GOT3 (cell line): ENCODE results near the gene CUL4A.
"Not testable (repeated sequence)": the region's sequence is repeated elsewhere in the genome, so short reads cannot be mapped to it uniquely, and the experiment has no call there.

Experiments used
- DNase-seq: peaks from one replicate; lab custom pipeline; 2025; ENCODE audit warnings: mixed read lengths; lab: John Stamatoyannopoulos, UW

CUL4A gene

GRCh38 chr13:113209336-113209758 is at the start of gene CUL4A:
TSS of gene CUL4A (plus strand) at chr13:113209613. CDS start at chr13:113209628, 15 bp downstream.
- DNase-seq: no peak

DNA sequence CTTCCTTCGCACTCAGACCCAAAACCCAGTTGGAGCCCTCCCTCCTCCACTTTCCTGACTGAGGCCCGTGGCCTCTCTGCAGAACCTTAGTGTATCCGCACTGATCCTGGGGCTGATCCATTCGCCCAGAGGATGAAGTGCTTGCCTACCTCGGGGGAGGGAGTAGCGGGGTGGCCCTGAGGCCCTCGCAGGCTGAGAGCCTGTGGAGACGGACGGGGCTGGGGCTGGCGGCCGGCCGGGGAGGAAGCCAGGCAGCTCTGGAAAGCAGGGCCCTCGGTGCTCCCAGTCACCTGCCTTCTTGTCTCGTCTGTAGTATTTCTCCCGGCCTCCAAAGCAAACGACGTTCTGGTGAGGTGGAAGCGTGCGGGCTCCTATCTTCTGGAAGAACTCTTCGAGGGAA is 49.7 kb upstream of the CUL4A start:
- no peak for DNase-seq

DNA sequence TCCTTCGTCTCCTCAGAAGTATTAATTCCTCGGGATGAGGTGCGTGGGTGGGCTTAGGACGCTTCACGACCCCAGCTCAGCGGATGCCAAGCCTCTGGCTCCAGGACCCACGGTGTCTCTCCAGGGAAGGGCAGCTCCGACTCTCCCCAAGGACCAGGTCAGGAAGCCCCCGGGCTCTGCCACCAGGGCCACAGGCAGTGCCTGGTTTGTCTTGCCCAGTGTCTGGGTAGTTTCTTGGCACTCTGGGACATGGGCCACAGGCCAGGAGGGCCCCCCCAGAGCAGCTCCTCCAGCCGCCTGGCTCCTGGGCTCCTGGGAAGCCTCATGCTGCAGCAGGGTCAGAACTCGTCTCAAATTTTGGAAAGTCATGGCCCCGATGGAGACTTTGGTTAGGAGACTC is 48.4 kb upstream of the CUL4A start:
- DNase-seq: no peak

DNA sequence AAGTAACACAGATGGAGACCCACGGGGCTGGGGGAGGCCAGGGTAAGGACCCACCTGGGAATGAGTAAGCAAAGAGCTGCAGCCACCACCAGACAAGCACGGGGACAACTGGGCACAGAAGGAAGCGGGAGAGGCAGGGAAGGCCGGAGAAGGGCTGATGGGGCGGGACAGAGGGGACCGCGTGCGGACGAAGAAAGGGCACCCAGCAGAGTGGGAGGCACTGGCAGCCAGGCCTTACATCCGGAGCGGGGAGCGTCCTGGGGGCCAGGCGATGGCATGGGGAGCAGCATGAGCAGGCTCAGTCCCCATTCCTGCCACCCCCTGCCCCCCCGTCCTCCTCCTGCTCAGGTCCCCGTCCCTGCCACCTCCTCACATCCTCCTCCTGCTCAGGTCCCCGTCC is 48.0 kb upstream of the CUL4A start:
- no peak for DNase-seq

- not testable (repeated sequence) for DNase-seq
Measured at GRCh38 chr13:113161975-113162374, 47.4 kb upstream of the CUL4A start.

DNA sequence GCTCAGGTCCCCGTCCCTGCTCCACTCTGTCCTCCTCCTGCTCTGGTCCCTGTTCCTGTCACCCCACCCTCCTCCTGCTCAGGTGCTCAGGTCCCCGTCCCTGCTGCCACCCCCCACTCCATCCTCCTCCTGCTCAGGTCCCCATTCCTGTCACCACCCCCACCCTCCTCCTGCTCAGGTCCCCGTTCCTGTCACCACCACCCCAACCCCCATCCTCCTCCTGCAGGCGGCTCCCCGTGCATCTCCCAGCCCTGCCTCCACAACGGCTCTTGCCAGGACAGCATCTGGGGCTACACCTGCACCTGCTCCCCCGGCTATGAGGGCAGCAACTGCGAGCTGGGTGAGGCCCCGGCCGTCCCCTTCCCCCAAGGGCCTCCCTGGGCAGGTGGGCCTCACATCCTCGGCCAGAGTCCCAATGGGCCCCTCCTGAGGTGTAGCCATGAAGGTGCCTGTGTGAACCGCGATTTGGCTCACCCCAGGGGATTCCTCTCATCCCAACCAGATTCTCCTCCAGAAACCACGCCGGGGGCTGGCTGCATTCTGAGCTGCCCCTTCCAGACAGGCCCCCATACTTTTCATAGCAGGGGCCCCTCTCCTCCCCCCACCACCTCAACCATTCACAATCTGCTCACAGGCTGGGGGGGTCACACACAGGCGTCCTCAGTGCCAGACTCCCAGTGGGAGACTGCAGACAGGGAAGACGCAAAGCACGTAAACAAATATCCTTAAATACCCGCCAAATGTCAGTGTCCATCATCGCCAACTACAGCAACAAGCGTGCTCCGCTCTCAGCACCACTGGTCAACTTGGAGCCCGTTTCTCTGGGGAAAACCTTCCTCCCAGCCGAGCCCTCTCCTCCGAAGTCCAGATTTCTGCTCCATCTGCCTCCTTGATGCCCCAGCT is 46.4 kb upstream of the CUL4A start:
- DNase-seq: no peak

- no peak for DNase-seq
Measured at GRCh38 chr13:113164492-113164891, 44.9 kb upstream of the CUL4A start.

DNA sequence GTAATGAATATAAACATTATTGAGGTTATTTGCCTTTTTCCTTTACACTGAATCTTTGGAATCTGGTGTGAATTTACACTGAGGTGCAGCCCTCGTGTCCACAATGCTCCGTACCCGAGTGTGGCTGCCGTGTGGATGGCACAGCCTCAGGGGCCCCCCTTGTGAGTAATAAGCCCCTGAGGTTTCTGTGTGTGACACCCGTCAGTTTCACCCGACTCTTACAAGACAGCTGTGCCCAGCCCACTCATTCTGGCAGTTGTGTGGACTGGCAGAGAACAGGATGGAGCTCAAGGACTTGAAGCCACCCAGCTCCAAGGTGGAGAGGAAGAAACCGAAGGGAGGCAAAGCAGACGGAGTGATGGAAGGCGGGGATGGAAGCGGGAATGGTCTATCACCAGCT is 43.1 kb upstream of the CUL4A start:
- DNase-seq: no peak

DNA sequence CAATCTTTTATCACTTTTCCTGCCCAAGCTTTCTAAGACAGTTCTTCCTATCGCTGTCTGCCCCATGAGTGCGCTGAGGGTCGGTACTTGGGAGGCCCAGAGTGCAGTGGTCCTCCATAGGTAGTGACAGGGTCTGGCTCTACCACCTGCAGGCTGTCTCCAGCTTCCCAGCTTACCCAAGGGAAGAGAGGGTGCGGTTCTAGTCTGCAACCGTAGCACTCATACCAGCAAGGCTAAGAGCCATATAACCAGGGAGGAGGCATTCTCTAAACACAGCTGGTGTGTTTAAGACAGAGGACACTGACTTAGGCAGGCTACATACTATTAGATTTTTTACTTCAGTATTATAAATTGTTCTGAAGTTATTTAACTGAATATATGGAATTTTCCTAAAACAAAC is 42.7 kb upstream of the CUL4A start:
- DNase-seq: no peak

DNA sequence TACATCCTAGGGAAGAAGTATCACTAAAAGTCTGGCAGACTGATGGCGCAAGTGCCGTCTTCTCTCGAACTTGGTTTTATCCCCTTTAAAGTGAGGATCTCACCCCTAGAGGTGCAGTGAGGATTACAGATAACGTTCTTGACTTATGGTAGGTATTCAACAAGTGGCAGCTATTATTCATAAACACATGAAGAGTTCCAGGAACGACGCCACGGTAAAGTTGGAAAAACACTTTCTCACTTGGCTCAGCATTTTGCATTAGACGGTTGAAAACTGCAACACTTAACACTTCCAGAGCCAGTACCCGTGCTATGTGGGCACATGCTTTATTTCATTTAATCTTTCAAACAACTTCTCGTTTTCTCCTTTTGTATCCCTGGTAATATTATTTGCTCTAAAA is 42.3 kb upstream of the CUL4A start:
- DNase-seq: no peak

- no peak for DNase-seq
Measured at GRCh38 chr13:113167575-113167974, 41.8 kb upstream of the CUL4A start.

GRCh38 chr13:113168211-113168610 is 41.2 kb upstream of the CUL4A start:
- DNase-seq: no peak

- no peak for DNase-seq
Measured at GRCh38 chr13:113169277-113170272, 39.8 kb upstream of the CUL4A start.

DNA sequence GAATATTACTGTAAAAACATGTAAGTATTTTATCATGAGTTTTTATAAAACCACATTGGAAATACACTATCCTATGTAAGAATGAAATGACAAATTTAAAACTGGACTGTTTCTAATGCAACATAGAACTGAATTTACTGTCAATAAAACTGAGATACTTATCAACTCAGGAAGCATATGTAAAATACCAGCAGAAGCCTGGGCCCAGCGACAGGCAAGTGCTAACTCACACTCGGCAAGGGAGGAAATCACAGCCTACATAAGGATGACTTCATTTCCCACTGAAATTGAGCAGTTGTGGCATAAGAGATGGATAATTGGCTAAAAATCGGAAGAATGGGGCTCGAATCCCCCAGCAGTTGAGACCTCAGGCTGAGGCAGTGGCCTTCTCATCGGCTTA is 38.9 kb upstream of the CUL4A start:
- DNase-seq: no peak

GRCh38 chr13:113171250-113172125 is 37.9 kb upstream of the CUL4A start:
- no peak for DNase-seq

DNA sequence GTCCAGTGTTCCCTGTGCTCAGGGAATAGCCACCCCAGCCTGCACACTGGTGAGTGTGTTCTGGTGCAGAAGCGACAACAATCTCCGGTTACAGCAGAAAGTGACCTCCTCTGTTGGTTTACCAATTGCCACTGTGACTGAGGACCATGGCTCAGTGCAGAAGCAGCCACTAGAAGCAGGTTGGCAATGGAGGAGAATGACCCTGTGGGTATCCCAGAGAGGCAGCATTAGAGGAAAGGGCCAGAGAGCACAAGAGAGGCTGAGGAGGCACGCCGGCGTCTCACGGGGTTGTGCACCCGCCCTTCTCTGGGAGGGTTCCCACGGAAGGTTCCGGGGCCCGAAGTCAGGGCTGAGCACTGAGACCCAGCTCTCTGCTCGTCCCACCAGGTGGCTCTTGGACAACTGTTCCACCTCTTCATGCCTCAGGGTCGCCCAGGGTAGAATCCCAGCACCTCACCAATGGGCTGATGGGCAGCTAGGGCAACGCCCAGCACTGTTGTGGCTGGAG is 36.9 kb upstream of the CUL4A start:
- DNase-seq: no peak

DNA sequence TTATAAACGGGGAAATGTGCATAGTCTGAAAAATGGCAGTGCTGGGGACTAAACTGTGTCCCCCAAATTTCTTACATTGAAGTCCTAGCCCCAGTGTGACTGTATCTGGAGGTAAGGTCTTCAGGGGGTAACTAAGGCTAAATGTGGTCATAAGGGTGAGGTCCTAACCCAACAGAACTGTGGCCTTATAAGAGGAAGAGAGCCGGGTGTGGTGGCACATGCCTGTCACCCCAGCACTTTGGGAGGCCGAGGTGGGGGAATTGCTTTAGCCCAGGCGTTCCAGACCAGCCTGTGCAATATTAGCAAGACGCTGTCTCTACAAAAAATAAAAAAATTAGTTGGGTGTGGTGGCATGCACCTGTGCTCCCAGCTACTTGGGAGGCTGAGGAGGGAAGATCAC is 33.1 kb upstream of the CUL4A start:
- no peak for DNase-seq

DNA sequence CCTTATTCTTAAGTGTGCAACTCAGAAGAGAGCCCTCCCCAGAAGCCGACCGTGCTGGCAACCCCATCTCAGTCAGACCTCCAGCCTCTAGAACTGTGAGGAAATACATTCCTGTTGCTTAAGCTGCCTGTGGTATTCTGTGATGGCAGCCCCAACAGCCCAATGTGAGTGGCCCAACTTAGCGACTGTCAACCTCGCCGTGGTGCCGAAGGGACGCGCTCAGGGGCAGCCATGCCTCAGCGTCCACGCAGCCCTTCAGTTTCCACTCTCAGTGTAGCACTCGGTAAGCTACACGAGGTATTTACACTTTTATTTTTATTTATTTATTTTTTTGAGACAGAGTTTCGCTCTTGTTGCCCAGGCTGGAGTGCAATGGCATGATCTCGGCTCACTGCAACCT is 32.6 kb upstream of the CUL4A start:
- no peak for DNase-seq

DNA sequence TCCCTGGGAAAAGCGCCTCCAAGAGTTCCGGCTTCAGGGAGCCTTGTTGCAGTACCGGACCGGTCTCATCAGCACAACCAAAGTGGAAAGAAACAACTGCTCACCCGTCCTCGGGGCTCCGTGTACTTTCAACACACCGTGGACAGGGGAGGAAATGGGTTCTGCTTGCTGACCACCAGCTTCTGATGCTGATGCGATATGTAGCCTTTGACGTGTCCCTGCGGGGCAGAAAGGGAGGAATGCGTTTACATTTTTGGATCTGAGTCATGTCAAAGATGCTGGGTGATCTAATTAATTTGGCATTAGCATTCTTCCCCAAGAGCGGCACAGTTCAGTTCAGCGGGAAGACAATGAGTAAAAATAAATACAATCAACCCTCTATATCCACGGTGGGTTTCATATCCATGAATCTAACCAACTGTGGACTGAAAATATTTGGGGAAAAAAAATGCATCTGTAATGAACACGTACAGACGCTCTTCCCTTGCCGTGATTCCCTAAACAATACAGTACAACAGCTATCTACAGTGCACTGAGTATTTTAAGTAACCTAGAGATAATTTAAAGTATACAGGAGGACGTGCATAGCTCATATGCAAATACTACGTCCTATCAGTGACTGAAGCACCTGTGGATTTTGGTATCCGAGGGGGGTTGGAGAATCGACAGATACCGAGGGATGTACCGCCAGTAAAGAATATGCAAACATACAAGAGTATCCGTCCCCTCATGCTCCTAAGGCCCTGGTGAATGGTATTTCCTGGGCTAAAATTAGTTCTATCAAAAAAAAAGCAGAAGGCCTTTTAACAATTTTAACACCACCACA is 31.1 kb upstream of the CUL4A start:
- DNase-seq: no peak

DNA sequence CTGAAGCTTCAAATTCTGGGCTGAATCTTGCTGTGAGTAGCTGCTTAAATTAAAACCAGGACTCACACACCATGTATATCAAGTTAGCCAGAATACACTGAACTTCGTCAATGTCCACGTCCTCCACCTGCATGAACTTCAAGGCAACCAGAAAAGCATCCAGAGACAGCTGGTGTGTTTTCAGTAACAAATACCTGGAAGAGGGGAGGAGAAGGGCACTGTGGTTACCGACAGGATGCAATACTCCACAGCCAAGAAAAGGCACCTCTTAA is 30.6 kb upstream of the CUL4A start:
- DNase-seq: no peak
